T-helper 2 cell (primary cell): ENCODE measurements around the gene NFATC2IP.

Source experiments
- DNase-seq, 5 experiments: peaks; one replicate each; pipeline versions ENCODE4 v3.0.0 to v3.0.0-alpha.2; 2012 to 2022
- total RNA-seq, 2 donors: gene quantifications; one replicate each; lab custom pipeline; 2026; lab: John Stamatoyannopoulos, UW

Gene NFATC2IP
- total RNA-seq = 123 to 125 reads per million in 2 donors

DNA sequence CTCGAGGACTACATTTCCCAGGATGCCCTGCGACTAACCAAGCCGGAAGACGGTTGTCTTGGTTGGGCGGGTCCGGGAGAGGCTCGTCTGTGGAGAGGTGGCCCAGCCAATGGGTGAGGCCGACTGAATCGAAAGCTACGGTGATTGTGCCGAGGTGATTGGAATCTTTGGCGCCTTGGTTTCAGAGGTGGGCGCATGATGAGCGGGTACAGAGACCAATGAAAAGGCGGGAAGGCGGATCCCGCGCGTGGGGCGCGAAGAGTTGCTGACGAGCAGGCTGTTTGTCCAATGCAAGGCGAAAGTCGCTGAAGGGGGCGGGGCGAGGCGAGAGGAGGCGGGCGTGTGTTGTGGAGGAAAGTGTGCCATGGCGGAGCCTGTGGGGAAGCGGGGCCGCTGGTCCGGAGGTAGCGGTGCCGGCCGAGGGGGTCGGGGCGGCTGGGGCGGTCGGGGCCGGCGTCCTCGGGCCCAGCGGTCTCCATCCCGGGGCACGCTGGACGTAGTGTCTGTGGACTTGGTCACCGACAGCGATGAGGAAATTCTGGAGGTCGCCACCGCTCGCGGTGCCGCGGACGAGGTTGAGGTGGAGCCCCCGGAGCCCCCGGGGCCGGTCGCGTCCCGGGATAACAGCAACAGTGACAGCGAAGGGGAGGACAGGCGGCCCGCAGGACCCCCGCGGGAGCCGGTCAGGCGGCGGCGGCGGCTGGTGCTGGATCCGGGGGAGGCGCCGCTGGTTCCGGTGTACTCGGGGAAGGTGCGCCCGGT lies at the start of gene NFATC2IP:
Gene NFATC2IP (plus strand): TSS at position 290 of the 762 bp plus-strand sequence. CDS start 75 bp downstream, at position 365.
- peak; percentile 98 to 100 (median 99) for DNase-seq

DNA sequence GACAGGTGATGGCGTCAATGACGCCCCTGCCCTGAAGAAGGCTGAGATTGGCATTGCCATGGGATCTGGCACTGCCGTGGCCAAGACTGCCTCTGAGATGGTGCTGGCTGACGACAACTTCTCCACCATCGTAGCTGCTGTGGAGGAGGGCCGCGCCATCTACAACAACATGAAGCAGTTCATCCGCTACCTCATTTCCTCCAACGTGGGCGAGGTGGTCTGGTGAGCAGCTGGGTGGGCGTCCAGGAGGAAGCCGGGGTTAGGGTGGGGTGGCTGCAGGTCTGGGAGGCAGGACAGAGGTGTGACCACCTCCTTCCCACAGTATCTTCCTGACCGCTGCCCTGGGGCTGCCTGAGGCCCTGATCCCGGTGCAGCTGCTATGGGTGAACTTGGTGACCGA lies 48.9 kb upstream of the NFATC2IP start:
- no peak for DNase-seq

DNA sequence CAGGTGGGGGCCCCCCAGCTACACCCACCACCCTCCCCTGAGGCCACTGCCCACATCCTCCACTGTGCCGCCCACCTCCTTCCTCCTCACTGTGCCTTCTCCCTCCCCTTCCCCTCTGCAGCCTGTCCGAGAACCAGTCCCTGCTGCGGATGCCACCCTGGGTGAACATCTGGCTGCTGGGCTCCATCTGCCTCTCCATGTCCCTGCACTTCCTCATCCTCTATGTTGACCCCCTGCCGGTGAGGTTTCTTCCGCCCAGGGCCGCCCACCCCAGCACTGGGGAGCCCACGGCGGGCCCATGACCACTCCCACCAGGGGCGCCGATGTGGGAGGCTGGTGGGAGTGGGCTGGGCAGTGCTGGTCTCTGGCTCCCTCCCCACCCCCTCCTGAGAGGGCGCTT lies 47.8 kb upstream of the NFATC2IP start:
- no peak for DNase-seq

DNA sequence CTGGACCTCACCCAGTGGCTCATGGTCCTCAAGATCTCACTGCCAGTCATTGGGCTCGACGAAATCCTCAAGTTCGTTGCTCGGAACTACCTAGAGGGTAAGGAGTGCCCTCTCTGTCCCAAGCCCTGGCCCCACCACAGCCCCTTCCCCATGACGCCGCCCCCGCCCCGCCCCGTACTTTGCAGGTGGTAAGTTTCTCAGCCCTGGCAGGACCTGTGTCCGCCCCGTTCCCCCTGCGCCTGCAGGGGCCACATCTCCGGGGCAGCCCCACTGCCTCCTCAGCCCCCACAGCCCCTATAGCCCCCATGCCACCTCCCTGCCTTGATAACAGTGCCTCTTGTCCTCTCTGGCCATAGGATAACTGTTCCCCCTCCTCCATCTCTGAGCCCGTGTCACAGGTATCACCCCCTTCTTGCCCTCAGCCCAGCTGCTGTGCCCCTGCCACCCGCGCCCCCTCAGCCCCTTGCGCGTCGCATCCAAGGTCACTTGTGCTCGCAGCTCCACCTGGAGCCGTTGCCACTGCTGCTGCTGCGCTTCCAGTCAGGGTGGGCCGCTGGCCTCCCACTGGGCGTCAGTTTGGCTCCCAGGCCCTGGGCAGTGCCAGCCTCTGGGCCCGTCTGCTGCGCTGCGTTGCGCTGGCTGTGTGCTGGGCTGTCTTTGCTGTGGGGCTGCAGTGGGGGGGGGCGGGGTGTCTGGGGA lies 47.2 kb upstream of the NFATC2IP start:
- DNase-seq = no peak

DNA sequence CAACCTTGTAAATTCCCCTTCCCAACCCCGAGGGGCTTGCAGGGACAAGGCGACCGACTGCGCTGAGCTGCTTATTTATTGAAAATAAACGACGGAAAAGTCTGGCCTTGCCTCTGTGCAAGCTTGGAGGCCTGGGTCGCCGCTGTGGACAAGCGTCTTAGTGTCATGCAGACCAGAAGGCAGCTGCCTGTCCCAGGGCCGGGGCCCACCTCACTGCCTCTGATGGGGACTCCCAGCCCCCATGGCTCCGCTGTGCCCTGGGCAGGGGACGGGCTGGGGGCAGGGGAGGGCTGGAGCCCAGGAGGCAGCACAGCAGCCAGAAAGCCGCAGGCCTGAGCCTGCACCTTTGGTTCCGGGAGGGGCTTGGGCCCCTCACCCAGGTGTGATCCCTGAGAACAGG lies 46.4 kb upstream of the NFATC2IP start:
- no peak for DNase-seq

DNA sequence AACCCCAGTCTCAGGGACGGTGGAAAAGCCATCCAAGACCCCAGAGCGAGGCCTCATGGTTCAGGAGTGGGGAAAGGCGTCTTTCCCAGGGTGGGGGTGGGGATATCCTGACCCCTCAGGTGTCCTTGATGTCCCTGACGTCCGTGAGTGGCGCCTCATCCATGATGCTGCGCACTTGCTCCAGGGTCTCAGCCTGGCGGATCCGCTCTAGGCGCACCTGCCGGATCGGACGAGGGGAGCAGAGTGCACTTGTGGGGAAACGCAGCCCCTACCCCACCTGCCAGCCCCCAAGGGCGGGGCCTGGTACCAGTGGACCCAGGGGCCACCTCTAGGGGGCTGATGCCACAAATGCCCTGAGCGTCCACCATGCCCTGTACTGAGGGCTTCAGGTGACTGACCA lies 45.9 kb upstream of the NFATC2IP start:
- no peak for DNase-seq

DNA sequence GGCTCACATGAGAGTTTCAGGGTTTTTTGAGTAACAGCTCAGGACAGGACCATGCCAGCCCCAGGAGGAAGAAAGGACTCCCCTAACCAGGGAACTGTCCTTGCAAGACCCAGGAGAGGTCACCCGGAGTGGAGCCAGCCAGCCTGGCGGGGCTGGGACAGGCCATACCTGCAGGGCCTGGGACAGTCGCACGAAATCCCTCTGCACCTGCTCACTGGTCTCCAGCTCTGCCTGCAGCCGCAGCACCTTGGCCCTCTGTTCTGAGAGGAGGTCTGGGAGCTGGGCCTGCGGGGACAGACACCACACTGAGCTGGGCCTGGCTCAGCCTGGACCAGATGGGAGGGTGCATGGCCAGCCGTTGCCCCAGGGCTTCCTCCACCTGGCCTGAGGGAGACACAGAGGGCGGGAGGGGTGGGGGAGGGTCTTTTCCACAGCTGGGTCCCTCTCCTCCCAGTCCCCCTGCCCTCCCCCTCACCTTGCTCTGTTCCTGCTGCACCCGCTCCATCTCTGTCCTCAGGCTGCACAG lies 45.4 kb upstream of the NFATC2IP start:
- no peak for DNase-seq

DNA sequence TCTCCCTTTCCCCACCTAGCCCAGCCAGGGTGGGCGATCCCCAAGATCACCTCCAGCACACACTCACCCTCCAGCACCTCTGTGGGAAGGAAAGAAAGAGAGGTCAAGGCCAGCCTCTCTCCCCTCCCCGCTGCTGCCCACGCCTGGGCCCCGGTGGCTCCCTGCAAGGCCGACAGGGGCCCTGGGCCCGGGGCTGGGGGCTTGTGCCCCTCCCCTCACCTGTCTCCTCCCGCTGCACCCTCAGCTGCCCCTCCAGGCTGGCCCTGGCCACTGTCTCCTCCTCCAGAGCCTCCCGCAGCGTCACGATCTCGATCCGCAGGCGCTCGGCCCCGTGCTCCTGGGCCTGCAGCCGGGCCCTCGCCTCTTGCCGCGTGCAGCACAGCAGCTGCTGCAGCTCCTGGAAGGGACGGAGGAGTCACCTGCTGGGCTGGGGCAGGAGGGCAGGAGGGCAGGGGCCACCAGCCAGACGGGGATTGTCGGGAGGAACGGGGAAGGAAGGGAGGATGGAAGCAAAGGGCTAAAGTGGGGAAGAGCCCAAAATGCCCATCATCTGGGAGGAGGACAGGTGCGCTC lies 44.9 kb upstream of the NFATC2IP start:
- DNase-seq = no peak

DNA sequence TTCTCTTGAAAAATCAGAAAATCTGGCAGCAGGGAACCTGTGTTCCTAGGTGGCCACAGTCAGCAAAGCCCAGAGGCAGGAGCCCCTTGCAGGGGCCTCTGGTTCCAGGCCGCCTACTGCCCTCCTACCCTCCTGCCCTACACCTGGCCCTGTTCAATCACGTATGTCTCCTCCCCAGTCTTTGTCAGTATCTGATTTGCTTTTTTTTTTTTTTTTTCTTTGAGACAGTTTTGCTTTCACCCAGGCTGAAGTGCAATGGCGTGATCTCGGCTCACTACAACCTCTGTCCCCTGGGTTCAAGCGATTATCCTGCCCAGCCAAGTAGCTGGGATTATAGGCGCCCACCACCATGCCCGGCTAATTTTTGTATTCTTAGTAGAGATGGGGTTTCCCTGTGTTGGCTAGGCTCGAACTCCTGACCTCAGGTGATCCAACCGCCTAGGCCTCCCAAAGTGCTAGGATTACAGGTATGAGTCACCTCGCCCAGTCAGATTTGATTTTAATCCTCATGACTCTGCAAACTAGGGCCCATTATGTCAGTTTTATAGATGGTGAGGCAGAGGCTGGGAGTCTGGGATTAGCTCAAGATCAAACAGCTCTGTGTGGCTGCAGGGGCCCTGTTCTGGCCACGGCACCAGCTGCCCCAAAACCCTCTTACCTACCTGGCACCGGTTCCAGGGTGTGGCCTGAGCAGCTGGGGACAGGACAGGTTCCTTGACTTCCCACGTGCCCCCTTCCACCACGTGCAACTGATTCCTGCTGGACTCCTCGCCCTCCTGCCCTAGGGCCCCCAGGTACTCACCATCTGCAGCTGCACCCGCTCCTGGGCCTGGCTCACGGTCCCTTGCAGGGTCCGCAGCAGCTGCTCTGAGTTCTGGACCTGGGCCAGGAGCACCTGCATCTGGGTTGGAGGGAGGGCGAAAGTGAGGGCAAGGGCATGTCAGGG lies 40.4 kb upstream of the NFATC2IP start:
- peak in 1 of 5 experiments; percentile 18 for DNase-seq

DNA sequence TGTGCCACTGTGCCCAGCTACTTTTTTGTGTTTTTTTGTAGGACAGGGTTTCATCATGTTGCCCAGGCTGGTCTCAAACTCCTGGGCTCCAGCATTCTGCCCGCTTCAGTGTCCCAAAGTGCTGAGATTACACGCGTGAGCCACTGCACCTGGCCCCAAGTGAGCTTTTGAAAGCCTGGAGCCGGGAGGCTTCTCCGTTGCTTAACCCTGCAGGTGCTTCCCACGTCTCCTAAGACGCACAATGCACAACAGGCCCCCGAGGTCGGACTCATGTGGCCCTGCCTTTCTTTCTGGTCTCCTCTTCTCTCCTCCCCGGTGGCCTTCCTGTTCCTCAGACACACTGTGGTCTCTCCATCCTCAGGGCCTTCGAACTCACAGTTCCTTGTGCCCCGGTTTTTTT lies 38.2 kb upstream of the NFATC2IP start:
- DNase-seq = no peak

DNA sequence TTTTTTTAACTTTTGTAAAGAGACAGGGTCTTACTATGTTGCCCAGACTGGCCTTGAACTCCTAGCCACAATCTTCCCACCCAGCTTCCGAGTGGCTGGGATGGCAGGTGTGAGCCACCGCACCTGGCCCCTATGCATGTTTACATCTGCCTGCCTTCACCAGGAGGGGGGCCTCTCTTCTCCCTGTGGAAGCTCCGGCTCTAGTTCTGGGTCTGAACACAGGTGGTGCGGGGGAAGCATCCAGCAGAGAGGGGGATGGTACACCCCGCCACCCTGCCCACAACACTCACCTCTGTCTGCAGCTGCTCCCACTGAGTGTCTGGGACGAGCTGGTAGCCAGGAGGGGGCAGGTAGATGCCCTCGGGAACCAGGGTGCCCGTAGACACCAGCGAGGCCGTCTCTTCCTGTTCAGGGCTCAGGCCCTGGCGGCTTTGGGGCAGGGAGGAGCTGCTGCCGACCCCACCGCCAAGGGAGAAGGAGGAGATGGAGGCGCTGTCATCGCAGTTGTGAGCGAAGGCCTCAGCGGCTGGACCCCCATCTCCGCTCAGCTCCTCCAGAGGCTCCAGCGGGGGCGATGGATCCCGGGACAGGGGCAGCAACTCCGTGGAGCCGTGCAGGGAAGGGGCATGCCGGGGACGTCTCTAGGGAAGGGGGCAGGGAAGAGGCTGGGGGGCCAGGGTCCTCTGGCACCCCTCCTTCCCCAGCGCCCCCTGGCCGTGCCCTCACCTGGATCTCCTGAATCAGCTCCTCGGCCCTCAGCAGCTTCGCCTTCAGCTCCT lies 36.6 kb upstream of the NFATC2IP start:
- DNase-seq = no peak

DNA sequence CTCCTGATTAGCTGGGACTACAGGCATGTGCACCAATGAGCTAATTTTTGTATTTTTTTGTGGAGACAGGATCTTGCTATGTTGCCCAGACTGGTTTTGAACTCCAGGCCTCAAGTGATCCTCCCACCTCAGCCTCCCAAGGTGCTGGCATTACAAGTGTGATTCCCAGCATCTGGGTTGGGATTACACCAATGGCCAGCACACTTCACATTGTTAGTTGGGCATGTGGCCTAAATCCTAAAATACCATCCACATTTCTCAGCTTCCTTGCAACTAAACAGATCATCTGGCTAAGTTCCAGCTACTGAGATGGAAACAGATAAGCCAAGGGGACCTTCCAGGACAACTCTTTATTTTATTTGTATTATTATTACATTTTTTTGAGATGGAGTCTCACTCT lies 35.6 kb upstream of the NFATC2IP start:
- DNase-seq = no peak

DNA sequence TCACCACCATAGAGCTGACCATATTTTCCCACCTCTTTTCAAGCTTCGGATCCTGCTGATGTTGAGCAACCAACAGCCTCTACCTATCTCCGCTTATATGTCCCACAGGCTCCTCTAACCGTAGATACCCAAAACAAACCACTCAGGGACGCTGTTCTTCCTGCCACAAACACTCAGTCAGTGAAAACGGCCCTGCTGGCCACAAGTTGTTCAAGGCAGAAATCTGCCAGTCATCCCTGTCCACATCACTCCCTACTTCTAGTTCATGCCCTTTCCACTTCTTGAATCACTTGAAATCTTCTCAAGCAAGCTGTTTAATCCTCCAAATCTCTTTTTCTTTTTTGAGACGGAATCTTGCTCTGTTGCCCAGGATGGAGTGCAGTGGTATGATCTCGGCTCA lies 33.6 kb upstream of the NFATC2IP start:
- no peak for DNase-seq

DNA sequence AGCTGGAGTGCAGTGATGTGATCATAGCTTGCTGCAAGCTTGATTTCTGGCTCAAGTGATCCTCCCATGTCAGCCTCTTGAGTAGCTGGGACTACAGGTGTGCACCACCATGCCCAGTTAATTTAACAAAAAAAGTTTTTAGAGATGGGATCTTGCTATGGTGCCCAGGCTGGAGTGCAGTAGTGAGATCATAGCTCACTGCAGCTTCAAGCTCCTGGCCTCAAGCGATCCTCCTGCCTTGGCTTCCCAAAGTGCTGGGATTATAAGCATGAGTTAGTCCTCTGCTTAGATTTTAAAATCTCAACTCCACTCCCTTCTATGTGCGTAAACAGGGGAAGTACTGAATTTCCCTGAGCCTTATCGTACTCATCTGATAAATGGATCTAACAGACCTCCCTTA lies 32.0 kb upstream of the NFATC2IP start:
- DNase-seq = no peak

DNA sequence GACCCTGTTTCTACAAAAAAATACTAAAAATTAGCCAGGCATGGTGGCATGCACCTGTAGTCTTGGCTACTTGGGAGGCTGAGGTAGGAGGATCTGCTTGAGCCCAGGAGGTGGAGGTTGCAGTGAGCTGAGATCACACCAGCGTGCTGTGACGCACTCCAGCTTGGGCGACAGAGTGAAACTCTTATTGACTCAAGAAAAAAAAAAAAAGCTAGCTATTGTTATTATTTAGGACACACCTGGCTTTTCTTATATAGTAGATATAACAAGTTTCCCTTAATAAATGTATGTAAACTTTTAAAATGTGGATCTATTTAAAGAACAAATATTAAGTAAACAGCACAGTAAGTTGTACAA lies 27.5 kb upstream of the NFATC2IP start:
- DNase-seq = no peak

DNA sequence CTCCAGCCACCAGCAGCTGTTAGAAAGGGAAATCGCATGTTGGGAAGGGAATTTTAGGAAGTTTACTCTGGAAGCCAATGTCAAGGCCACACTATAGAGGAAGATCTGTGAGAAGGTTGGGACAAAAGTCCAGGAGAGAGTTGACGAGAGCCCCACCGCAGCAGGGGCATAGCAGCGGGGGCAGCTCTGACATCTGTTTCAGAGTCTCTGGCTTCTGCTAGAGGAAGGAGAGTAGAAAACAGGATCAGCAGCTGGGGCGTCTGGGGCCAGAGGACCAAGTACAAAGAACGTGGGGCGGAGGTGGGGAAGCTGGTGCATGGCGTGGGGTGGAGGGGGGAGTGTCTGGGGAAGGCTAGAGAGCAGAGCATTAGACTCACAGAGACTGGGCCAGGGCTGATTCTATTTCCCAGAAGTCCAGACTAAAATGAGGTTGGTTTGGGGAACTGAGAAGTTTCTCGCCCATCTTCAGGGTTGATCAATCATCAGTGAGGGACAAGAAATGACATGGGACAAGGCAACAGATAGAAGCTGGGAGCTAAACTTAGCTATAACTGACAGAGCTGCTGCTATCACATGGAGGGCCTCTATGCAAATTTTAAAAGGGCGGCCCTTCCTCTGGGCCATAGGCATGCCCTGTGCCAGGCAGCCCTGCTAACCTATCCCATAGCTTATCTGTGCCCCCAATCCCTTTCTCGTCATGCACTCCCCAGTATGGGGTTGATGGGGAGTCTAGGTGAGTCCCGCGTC lies 26.9 kb upstream of the NFATC2IP start:
- no peak for DNase-seq

DNA sequence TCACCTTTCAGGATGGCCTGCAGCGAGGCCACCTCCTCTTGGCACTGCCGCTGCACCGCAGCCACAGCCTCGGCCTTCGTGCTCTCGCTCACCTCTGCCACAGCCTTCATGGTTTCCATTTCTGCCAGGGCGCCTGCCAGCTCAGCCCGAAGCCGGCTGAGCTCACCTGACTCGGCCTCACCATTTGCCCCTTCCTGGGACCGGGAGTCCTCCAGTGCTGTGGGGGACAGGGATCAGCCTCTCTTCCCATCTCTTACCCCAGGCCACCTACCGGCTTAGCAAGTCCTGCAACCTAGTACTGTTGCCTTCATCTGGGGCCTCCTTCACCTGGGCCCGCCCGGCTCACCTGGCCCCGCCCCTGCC lies 26.4 kb upstream of the NFATC2IP start:
- DNase-seq = no peak

DNA sequence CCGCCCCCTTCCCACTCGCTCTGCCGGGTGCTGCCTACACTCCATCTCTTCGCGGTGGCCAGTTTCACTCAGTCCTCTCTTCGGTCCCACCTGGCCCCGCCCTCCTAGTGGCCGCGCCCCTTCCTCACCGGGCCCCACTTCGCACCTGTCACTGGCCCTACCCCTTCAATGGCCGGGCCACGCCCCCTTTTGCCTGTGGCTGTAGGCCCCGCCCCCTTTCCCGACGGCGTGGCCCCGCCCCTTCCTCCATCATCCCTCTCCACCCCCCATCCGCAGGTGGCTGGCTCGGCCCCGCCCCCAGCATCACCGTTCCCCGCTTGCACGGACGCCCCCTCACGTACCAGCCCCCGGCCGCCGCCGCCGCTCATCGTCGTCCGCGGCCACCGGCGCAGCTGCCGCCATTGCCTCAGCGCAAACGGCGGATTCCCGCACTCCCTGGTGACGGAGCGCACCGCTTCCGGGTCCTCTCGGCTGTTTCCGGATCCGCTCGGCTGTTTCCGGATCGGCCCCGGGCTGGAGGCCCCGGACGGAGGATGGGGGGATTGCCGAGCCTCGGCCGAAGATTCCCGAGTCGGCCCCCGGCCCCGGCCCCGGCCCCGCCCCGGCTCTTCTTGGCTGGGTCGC lies 25.9 kb upstream of the NFATC2IP start, which contains the start of gene RABEP2:
Gene RABEP2 (minus strand): TSS at position 477 of the 624 bp plus-strand sequence. CDS start 75 bp downstream, at position 402.
- DNase-seq = peak; percentile 91 to 95 (median 92)

DNA sequence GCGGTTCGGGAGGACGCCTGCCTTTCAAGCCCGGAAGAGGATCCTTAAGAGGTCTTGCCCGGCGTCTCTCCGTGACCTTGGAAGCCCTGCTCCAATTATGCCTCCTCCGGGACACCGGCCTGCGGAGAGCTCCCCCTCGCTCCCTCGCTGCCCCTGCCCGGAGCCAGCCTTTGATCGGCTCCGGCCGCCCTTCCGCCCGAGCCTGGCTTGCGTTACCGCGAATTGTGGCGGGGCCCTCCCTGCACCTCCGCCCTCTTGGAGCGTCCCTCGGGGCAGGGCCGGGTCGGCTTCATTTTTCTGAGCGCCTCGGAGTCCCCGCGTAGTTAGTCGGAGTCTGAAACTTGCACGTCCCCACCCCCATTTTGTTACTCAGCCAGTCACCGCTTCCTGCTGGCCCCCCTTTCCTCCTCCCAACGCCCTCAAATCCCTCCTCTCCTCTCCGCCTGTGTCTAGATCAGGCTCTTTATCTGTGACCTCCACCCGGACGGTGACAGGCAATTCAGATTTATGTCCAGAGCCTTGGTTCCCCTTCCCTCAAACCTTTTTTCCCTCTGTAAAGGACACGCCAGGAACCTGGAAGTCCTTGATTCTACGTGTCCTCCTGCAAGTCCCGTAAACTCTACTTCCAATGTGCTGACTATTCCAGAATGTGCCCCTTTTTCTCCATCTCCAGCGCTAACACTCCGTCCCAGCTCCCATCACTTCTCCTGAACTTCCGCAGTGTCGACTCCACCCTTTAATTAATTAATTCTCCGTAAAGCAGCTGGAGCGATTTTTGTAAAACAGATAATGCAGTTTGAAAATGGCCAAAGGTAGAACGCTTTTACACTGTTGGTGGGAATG lies 25.1 kb upstream of the NFATC2IP start:
- peak; percentile 43 to 92 (median 71) for DNase-seq
